HG03460 (cell line): ENCODE results near the gene AP1S1.

Source experiments
- ATAC-seq: cut with Tn5 transposase; IDR thresholded peaks from one replicate; pipeline ENCODE4 v1.9.1; 2021; ENCODE audit not compliant: unreplicated experiment

The AP1S1 gene

DNA sequence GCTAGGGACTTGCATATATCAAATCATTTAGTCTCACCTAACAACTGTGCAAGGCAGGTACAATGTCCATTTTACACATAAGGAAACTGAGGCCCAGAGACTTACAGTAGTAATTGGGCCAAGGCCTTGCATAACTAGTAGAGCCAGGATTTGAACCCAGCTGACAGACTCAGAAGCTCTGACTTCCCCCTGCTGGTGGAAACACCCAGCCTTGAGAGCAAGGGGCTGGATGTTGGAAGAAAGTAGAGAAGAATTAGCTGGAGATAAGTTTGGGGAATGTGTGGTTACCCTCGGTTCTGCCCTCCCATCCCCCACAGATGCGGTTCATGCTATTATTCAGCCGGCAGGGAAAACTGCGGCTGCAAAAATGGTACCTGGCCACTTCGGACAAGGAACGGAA is 2.0 kb downstream of the AP1S1 start:
- no peak for ATAC-seq

DNA sequence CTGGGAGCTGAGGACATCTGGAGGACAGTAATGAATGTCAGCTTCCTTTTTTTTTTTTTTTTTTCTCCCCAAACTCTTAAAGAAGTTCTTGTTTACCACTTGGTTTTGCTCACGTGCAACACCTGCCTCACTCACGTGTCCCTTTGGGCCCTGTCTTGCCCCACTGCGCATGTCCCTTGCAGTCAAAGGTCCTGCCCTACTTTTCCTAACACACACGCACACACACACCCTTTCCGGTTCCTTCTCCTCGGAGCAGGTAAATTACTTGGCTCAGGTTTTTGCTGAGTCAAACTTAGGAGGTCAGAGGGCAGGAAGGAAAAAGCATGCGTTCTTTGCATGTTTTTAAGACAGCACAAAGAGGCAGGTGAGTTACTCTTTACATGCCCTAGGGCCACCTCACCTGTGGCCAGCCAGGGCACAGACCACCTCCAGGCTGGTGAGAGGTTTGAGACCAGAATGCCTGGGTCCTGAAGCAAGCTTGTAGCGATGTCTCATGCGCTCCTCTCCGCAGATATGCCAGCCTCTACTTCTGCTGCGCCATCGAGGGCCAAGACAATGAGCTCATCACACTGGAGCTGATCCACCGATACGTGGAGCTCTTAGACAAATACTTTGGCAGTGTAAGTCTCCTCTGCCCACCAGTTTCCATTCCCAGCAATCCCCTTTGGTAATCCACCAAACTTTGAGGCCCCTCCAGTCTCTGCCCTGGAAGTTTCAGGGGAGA is 2.8 kb downstream of the AP1S1 start:
- no peak for ATAC-seq

DNA sequence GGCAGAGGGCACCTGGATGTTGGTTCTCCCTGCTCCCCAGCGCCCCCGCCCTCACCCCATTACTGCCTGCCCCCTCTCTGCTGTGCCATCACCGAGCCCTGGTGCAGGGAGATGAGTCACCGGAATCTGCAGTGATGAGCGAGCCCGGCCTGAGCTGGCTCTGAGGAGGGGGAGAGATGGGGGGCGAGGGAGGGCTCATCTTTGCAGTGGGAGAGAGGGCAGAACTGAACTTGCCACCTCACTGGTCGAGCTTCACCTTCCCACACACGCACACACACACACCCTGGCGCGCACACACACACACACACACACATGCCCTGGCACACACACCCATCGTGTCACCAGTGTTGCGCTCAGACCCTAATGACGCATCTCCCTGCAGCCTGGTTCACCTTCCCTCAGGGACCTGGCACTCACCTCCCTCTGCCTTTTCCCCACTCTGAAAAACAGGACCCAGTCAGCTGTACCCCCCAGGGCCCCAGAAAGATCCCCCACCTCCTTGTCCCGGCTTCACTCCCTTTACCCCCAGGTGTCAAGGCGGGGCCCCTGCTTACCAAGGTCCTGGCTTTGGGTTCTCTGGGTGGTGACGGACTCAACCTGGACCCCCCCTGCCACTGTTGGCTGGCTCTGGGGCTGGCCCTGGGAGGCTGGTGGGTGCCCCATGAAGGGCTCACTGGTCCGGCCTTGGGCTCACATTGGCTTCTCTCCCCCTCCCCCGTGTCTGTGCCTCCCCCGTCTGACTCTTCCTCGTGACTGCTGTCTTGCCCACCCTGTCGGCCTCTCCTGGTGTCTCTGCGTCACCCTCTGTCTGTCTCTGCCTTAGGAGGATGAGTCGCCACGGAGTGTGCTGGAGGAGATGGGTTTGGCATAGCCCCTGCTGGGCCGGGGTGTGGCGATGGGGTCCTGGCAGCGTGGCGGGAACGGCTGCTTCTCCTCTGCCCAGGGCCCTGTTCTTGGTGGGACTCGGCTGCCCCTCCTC is 5.7 kb downstream of the AP1S1 start:
- ATAC-seq = no peak

DNA sequence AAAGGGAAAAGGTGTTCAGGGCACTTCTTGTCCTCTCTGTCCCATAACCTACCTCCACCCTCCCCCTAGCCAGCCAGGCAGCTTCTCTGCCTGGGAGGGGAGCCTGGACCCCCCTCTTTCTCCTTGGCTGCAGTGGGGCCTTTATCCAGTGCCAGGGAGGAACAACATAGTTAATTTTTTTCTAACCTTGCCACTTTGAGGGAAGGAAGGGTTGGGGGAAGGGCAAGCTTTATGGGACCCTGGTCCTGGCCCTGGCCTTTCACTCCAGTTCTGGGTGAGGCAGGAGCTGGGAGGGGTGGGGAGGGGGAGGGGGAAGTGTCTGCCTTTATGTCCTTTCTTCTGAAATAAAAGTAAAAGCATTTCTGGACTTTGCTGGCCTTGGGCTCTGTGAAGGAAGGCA is 6.6 kb downstream of the AP1S1 start:
- no peak for ATAC-seq

DNA sequence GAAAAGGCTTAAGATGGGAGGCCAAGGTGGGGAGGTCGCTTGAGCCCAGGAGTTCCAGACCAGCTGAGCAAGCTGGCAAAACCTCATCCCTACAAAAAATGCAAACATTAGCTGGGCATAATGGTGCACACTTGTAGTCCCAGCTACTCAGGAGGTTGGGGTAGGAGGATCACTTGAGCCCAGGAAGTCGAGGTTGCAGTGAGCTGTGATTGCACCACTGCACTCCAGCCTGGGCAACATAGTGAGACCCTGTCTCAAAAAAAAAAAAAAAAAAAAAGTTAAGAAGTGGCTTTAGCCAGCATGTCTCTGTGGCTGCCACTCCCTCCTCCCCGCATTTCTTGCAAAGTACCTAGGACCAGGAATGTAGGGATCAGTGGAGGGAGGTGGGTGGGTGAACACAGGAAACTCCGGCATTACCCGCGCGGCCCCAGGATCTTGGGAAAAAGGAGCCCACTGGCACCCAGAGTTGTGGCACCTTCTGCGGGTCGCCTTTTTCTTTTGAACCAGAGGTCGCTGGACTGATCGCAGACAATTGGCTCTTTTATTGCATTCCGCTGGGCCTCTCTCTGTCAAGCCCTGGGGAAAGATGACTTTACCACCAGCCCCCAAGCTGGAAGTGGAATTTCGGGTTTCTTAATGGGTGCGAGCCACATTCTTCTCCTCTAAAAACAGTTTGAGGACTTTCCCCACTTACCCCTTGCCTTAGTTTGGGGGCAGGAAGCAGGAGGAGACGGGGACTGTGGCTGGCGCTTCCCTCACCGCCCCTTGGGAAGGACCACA is 7.6 kb downstream of the AP1S1 start:
- ATAC-seq = no peak

DNA sequence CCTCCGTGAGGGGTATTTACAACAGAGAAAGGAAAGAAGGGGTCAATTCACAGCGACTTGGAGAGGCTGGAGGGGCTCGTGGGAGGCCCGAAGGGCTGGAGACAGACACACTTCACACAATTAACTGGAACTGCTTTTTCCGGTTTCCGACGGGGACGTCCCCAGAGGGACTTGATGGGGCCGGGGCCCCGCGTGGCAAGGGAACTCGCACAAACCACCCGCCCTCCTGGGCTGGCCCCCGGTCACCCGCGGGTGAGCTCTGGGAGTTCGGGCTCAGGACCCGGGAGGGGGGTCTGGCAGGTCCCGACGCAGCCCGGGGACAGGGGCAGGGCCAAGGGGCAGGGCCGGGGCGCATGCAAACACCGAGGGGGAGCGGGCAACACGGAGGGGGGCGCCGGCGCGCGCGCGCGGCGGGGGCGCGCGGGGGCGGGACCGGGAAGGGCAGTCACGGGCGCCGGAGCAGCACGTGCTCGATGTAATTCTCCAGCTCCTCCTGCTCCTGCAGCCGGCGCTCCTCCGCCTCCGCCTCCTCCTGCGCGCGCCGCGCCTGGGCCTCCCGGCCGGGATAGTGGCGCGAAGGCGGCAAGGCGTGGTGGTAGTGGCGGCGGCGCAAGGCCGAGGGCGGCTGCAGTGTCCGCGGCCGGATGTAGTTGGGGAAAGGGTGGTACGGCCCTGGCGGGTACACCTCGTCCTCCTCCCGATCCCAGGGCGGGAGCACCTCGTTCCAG is 8.4 kb downstream of the AP1S1 start:
- ATAC-seq = no peak

DNA sequence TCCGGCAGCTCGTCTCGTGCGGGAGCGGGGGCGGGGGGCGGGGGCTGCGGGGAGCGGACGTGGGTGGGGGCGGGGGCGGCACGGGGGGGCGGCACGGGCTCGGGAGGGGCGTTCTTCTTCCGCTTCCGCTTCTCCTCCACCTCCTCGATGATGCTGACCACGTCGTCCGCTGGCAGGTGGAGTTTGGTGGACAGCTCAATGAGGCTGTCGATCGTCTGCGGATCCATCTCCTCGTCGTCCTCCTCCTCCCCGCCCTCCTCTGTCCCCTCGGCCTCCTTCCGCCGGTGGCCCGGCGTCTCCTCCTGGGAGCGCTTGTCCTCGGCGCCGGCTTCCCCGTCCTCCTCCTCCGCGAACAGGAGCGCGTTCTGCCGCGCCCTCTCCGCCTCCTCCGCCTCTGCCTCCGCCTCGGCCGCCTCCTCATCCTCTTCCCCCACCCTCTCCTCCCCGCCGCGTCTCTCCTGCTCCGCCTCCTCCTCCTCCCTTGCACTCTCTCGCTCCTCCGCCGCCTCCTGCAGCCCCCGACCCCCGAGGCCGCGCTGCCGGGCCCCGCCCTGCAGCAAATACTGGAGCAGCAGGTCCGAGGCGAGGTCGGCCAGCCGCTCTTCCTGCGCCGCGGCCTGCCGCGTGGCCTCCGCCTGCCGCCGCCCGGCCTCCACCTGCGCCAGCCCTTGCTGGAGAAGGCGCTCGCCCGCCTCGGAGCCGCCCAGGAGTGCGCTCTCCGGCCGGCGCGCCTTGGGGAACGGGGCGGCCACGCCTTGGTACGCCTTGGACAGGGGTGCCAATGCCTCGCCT is 9.2 kb downstream of the AP1S1 start:
- ATAC-seq = no peak

DNA sequence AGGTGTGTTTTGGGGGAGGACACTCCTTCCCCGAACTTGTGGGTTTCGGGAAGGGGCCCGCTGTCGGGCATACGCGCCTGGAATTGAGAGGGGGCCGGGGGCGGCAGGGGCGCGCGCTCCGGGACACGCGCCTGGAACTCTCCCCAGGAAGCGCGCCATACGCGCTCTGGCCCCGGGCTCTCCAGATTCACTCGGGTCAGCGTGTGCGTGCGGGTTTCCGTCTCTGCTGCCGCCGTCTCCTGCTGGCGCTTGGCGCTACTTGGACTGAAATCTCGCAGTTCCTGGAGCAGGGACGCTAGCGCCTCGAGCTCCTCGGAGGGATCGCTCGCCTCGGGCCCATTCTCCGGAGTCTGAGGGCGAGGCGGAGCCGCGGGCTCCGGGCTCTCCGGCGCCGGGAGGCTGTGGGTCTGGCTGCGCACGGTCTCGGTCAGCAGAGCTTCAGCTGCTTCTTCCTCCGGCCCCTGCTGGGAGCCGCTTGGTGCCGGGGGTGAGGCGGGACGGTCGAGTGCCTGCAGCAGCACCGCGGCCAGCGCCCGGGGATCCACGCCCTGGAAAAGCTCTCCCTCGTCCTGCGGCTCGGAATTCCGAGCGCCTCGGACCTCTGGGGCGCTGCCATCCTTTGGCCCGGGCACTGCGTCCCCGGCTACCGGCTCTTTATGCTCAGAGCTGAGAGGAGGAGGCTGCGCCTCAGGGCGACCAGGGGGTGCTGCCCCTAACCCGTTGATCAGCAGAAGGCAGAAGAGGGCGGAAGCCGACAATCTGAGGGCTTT is 10.0 kb downstream of the AP1S1 start:
- ATAC-seq = no peak

DNA sequence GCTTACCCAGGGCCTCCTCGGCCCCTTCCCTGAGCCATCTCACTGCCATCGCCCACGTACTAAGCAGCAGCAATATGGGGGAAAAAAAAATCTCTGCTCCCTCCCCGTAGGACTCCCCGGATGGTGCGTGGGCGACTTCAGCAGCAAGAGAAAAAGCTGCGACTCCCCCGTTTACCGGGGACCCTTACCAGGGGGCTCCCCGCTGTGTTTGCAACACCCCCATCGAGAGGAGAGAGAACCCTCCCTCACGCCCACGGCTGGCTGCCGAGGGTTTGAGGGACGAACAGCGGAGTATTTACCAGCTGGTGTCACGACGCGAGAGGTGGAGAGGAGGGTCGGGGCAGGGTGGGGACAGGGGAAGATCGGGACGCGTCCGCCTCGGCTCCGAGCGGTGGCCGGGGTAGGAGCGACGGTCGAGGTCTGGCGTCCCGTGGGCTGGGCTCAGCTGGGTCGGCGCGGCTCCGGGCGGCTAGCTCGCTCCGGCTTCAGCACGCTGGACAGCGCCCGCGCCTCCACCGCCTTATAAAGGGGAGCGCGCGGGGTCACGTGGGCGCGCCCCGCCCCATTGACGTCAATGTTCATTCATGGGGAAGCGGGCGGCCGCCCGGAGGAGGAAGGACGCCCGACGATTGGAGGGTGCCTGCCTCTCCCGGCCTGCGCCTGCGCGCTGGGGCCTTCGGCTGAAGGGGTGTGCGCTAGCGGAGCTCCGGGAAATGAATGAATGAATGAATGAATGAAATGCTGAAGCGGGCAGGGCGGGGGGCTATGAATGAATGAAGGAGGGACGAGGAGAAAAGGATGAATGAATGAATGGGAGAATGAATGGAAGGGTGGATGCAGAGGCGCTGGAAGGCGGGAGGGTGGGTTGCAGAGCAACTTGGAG is 11.0 kb downstream of the AP1S1 start, which contains the start of gene VGF:
Gene VGF (minus strand): TSS at position 495 of the 883 bp plus-strand sequence. CDS start 726 bp downstream, outside the sequence.
- peak; percentile 51 for ATAC-seq

DNA sequence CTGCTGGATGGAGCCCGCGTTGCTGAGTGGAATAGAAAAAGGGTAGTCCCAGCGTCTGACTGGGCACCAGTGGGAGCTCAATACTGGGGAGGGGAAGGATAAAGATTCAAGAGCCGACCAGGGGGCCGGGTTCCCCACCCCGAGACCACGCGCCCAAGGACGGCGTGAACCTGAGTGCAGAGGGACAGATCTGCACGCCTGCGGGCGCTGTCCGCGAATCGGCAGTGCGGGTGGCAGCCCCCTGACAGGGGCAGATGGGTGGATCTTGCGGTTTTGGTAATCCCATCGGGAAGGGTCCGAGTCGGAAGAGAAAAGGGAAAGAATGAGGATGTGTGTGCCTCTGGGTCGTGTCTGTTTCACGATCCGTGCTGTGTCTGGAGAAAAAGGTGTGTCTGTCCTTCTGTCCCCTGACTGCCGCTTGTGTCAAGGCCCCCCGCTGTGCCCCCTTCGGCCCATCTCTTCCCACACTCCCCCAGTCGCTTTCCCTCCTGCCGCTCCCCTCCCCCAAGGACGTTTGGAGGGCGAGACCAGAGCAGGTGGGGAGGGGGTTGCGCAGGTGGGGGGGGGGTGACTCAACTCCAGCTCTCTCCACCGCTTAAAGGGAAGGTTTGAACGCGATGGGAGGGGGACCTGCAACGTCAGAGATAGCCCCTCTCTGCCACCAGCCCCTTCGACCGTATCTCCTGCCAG is 11.8 kb downstream of the AP1S1 start:
- ATAC-seq = no peak

DNA sequence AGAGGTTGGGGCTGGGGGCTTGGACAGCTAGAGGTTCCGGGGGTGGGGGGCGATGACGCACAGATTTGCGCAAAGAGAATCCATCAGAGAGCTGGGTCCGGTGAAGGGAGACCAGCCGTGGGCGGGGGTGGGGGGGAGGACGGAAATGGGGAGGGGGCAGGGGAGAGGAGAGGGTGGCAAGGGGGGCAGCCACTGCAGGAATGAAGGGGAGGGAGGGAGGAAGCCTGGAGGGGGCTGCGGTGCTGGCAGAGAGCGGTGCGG is 12.3 kb downstream of the AP1S1 start:
- ATAC-seq = no peak

DNA sequence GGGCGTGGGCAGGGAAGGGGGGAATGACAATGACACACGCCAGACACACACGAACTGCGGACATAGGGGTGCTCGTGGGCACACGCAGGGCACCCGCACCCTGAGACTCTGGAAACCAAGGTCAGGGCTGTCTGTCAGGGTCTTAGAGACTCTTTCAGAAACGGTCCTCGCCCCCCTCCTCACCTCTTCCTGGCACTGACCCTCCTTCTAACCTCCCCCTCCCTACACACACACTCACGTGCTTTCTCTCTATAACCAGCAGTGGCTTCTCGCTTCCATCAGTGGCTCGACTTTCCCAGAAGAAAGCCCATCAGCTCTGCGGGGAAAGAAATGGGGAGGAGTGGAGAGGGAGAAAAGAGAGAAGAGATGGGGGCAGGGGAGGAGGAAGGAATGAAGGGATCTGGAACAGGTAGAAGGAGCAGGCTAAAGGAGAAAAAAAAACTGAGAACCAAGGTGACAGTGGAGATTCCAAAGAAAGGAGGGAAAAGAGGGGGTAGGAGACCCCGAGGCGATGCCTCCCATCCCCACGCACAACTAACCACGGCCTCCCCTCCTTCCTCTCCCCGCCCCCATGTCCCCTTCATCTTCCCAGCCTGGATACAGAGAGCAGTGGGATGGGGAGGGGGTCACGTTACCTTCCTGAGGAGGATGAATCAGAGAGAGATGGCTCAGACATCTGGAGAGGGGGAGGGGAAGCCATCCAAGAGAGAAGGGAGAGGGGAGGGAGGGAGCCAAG is 12.8 kb downstream of the AP1S1 start:
- ATAC-seq = no peak

DNA sequence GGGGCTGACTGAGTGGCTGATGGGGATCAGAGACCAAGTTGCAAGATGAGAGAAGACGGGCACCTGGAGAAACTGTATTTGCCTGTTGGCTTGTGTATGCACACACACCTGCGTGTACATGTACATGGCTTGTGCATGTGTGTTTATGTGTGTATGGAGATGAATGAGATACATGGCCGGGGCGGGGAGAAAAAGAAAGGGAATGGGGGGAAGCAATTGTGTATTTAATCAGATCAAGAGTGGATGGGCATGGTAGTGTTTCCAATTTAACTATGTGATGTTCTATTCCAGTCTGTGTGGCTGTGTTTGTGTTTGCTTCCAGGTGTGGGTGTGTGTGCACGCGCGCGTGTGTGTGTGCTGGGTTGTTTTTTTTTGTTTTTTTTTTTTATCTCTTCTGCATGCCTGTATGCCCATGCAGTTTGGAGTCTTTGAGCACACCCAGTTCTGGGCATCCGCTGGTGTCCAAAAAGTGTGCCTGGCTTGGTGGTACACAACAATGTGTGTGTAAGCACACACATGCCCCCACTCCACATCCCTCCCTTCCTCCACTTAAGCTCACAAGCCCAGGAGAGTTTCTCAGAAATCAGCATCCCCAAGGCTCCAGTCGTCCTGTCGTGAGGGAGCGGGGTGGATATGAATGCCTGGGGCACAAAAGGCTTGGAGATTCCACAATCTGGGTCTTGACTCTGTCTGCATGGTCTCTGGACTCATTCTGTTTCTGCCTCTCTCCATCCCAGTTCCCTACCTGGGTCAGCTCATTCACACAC is 13.6 kb downstream of the AP1S1 start:
- ATAC-seq = no peak

DNA sequence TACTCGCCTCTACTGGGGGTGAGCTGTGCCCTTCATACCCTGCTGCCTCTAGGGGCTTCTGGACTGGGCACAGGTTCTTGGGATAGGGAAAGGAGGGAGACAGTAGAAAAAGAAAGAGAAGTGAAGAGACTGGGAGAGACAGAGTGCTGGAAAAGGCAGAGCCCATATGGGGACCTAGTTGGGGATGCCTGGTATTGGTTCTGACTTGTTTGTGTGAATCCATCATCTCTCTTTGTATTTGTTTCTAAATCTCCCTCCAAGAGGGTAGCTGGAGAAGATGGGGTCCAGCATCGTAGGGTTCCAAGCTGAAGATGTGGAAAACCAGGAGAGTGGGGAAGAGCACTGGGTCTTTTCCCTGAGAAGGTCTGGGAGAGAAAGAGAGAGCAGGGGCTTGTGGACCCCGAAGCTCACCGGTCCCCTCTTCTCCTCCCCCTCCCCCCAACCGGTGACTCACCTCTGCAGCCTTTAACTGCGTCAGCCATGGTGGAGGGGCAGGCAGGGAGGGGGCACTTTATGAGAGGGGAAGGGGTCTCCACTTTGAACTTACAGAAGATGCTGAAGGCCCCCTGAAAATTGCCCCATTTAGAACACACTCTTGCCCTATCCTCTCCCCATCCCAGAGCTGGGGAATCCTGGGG is 14.3 kb downstream of the AP1S1 start:
- no peak for ATAC-seq

DNA sequence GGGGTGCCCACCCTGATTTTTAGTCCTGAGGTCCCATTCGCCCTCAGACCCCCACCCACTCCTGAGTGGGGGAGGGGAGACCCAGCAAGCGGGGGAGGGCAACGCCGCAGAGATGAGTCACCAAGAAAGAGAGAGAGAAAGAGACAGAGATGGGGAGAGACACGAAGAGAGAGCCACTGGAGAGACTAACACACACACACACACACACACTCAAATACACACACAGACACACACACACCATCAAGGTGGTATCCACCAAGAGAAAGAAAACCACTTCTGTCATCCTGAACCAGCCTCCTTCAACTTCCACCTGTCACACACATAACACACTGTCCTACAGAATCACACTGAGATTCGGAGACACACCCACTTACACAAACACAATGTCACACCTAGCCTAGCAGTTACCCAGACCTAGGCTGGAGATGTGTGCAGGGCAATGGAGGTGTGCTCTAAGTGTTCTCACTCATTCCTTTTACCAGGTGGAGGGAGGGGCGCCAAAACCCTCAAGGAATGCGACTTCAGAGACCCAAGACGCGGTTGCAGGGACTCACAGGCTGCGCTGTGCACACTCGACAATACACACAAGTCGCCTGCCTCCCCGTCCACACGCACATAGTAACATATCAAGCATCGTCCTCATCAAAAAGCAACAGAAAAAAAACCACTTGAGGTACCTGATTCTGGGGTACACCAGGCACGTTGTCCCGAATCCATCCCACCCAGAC is 15.0 kb downstream of the AP1S1 start:
- no peak for ATAC-seq
